GM12878 (cell line): ENCODE data around the gene PIP5K1A. TPM values are rescaled to one million over a fixed set of nuclear protein-coding genes. Genes with fewer than 3 reads are reported as not detected.
A peak's percentile ranks its signal among the peaks of the same experiment; 100 is the strongest.

ENCODE experiments used
- ATAC-seq: fragments of 200-7000 bp; cut with Tn5 transposase; 3 replicates; pipeline ENCODE4 v1.9.1; 2020; ENCODE audit warnings: mild to moderate bottlenecking, moderate library complexity
- BruUV-seq: library from RNA; stranded (reverse); fragments of 400-500 nt; replicated peaks from 2 replicates; lab custom pipeline; 2021; lab: Mats Ljungman, UMichigan
- CTCF ChIA-PET: fragments of 300-600 bp; sonication (Branson Sonifier 250); formaldehyde crosslinking; extraction: SDS; loops from one replicate; lab custom pipeline; 2021; ENCODE audit warnings: inconsistent platforms; lab: Yijun Ruan, JAX
- POLR2A ChIA-PET: fragments of 350-600 bp; formaldehyde crosslinking; extraction: SDS; loops from one replicate; lab custom pipeline; 2021; ENCODE audit warnings: inconsistent platforms; lab: Charles Lee
- RAD21 ChIA-PET: fragments of 300-600 bp; sonication (Branson Sonifier 250); formaldehyde crosslinking; loops from one replicate; lab custom pipeline; 2023; ENCODE audit warnings: antibody characterized with exemption; ENCODE audit not compliant: unreplicated experiment; lab: Charles Lee
- SMC1A ChIA-PET: fragments of 300-600 bp; sonication (Branson Sonifier 250); formaldehyde crosslinking; loops from one replicate; lab custom pipeline; 2023; ENCODE audit not compliant: unreplicated experiment, uncharacterized antibody; lab: Charles Lee
- DNase-seq: peaks from one replicate; pipeline ENCODE4 v3.0.0-alpha.2; 2011; ENCODE audit warnings: low read depth, low spot score
- FAIRE-seq: peaks from 3 replicates; lab custom pipeline; 2011; peaks lifted over from hg19 to GRCh38; lab: Jason Lieb, UNC
- H2AFZ ChIP-seq: 2 replicates; pipeline ENCODE4 v1.6.0; 2011; ENCODE audit warnings: low read depth, low read length, control low read depth; ENCODE audit not compliant: control insufficient read depth
- H3K27ac ChIP-seq: 2 replicates; pipeline ENCODE4 v1.5.1; 2011; ENCODE audit warnings: control low read depth; ENCODE audit not compliant: control insufficient read depth, insufficient read depth
- H3K27me3 ChIP-seq, 2 experiments: replicated peaks in 1 of 2; 2 replicates each; pipeline versions ENCODE4 v1.6.0 to v1.6.1; 2011; ENCODE audit warnings: low read length in 1 of 2; ENCODE audit not compliant: control insufficient read depth in 2 of 2, insufficient read depth in 2 of 2
- H3K36me3 ChIP-seq, 2 experiments: 2 replicates each; pipeline ENCODE4 v1.5.1; 2011; ENCODE audit warnings: low read length in 1 of 2; ENCODE audit not compliant: control insufficient read depth in 2 of 2, insufficient read depth in 2 of 2
- H3K4me1 ChIP-seq: 2 replicates; pipeline ENCODE4 v1.6.1; 2011; ENCODE audit warnings: mild to moderate bottlenecking, low read length, moderate library complexity, mixed read lengths; ENCODE audit not compliant: control insufficient read depth, insufficient read depth
- H3K4me2 ChIP-seq: 2 replicates; pipeline ENCODE4 v1.6.0; 2011; ENCODE audit warnings: control low read depth; ENCODE audit not compliant: control insufficient read depth, insufficient read depth
- H3K4me3 ChIP-seq: fragments of 200-600 bp; sonication (generic); 2 replicates; pipeline ENCODE4 v1.5.1; 2016
- H3K79me2 ChIP-seq: 2 replicates; pipeline ENCODE4 v1.6.0; 2011; ENCODE audit warnings: low read length; ENCODE audit not compliant: control insufficient read depth, insufficient read depth
- H3K9ac ChIP-seq: 2 replicates; pipeline ENCODE4 v1.8.0; 2011; ENCODE audit warnings: low read length, control low read depth, mixed read lengths; ENCODE audit not compliant: control insufficient read depth, insufficient read depth
- H3K9me3 ChIP-seq: replicated peaks from 3 replicates; pipeline ENCODE4 v1.5.1; 2011; ENCODE audit warnings: mild to moderate bottlenecking, low read length; ENCODE audit not compliant: control insufficient read depth, insufficient read depth
- H4K20me1 ChIP-seq: 2 replicates; pipeline ENCODE4 v1.6.0; 2011; ENCODE audit not compliant: control insufficient read depth, insufficient read depth
- ASH2L ChIP-seq: fragments of 300-600, 200-600 bp; sonication (generic); IDR thresholded peaks from 2 replicates; pipeline ENCODE4 v1.6.1; 2017; ENCODE audit warnings: low read depth, mild to moderate bottlenecking, borderline replicate concordance
- ATF7 ChIP-seq: fragments of 450-650 bp; IDR thresholded peaks from 2 replicates; pipeline ENCODE4 v1.6.1; 2016; ENCODE audit warnings: low read depth, mild to moderate bottlenecking
- TCF12 ChIP-seq: IDR thresholded peaks from 2 replicates; pipeline ENCODE4 v1.6.1; 2011; ENCODE audit warnings: low read depth, mild to moderate bottlenecking, low read length
- ZNF687 ChIP-seq: fragments of 450-650 bp; IDR thresholded peaks from 2 replicates; pipeline ENCODE4 v1.6.1; 2017; ENCODE audit warnings: mild to moderate bottlenecking, moderate library complexity
- WGBS: methylation state at CpG from one replicate; pipeline ENCODE4 v1.1.6; 2016; ENCODE audit warnings: low lambda C conversion rate; ENCODE audit not compliant: insufficient replicate concordance, insufficient coverage; ENCODE audit errors: missing lambda C conversion rate; 5-methylcytosine and 5-hydroxymethylcytosine counted together
- in situ Hi-C: fragments of 300-500 bp; cut with MboI; formaldehyde crosslinking; loops from 9 replicates; pipeline ENCODE4 v1.14.3; 2018; ENCODE audit warnings: mixed read lengths
- intact Hi-C: fragments of 100-400 bp; cut with micrococcal nuclease; formaldehyde crosslinking; loops from one replicate; pipeline ENCODE4 v1.14.2; 2022; ENCODE audit not compliant: unreplicated experiment
- polyA plus RNA-seq, 11 experiments: library from polyadenylated mRNA; depleted of rRNA in 4 of 11; unstranded in 6 of 11; stranded (reverse) in 5 of 11; fragments of >200 nt; fragmentation: Nextera tagmentation in 4 of 11; fragmentation: Illumina TruSeq in 1 of 11; extraction: Ambion mirVana in 4 of 11; extraction: Trizol in 1 of 11; gene quantifications; 1 replicate in 1 of 11; 2 replicates in 10 of 11; pipeline versions ENCODE4 v1.2.1 to v1.2.3, GENCODE V29; 2011 to 2016; ENCODE audit warnings: inconsistent platforms in 2 of 11, missing spikeins in 2 of 11, low read depth in 1 of 11
- total RNA-seq, 4 experiments: library from RNA; depleted of rRNA in 3 of 4; stranded (reverse); fragments of >200 nt in 3 of 4; fragmentation: Illumina TruSeq in 1 of 4; extraction: Trizol in 1 of 4; gene quantifications; 2 replicates each; pipeline versions ENCODE4 v1.2.1 to v1.2.3, GENCODE V29; 2013 to 2021

The PIP5K1A gene
- total and polyA plus RNA-seq, 10 of the 15 experiments (the other 5 are each of a cell fraction or from before 2014, with no cell fraction given) = 4.5 to 114 (median 51.5) TPM

GRCh38 chr1:151221616-151222015 lies 23.3 kb downstream of the PIP5K1A start:
- Histone ChIP-seq H3K4me2 (no peak overlapping the region), H3K27ac (no peak overlapping the region), H3K4me1 (no peaks in the 10 kb centered on the region), H3K9me3 (no peaks in the 10 kb centered on the region), H3K27me3 (no peaks in the 10 kb centered on the region), H4K20me1 (peaks cover 2% of the 10 kb centered on the region; the same call in 1 of the 2 replicates), H2AFZ (no peak overlapping the region), H3K79me2 (peaks cover 24% of the 10 kb centered on the region), H3K4me3 (no peak overlapping the region), H3K36me3 (peaks cover 0 to 11% of the 10 kb centered on the region in 2 experiments; a peak in 3 of 4 replicates), H3K9ac (no peak overlapping the region)
- WGBS = 65% methylated on average over 1 of the region's 1 CpG
- FAIRE-seq = no peak
- SMC1A ChIA-PET = no interaction called here
- TSS peak; percentile 21 for BruUV-seq
- CTCF ChIA-PET = interaction anchor here (1.1 kb wide), 1 partner anchor 30 kb away, joined by 4 read pairs; no protein-coding TSS in a partner anchor
- in situ Hi-C loops = no loop called here
- ATAC-seq = no peak
- RAD21 ChIA-PET = no interaction called here
- DNase-seq = no peak
- intact Hi-C loops = no loop called here
- POLR2A ChIA-PET = interaction anchor here (1.5 kb wide), 1 partner anchor 21 kb away, joined by 3 read pairs; no protein-coding TSS in a partner anchor
- TF ChIP-seq TCF12 (no peak), ASH2L (no peak), ATF7 (no peak), ZNF687 (no peak)
